Fibroblast of lung (primary cell): ENCODE measurements around the gene JUNB. TPM values are rescaled to one million over a fixed set of nuclear protein-coding genes. Genes with fewer than 3 reads are reported as not detected.

Experiments used
- DNase-seq, 2 donors: peaks; one replicate each; pipeline versions ENCODE4 v3.0.0 to v3.0.0-alpha.2; 2010; ENCODE audit warnings: low read depth in 2 of 2
- H2AFZ ChIP-seq: 2 replicates; pipeline ENCODE4 v1.5.1; 2012; ENCODE audit warnings: low read length, control low read depth, inconsistent platforms
- H3K27ac ChIP-seq: 2 replicates; pipeline ENCODE4 v1.5.1; 2011; ENCODE audit warnings: low read length, control low read depth; ENCODE audit not compliant: insufficient read depth
- H3K27me3 ChIP-seq: 2 replicates; pipeline ENCODE4 v1.5.1; 2011; ENCODE audit warnings: mild to moderate bottlenecking, low read length; ENCODE audit not compliant: control insufficient read depth, insufficient read depth
- H3K36me3 ChIP-seq: 2 replicates; pipeline ENCODE4 v1.5.1; 2011; ENCODE audit warnings: low read length; ENCODE audit not compliant: control insufficient read depth, insufficient read depth
- H3K4me1 ChIP-seq: 2 replicates; pipeline ENCODE4 v1.5.1; 2011; ENCODE audit warnings: low read length; ENCODE audit not compliant: control insufficient read depth, insufficient read depth; ENCODE audit errors: extremely low read depth
- H3K4me2 ChIP-seq: 2 replicates; pipeline ENCODE4 v1.5.1; 2011; ENCODE audit warnings: low read length, control low read depth; ENCODE audit not compliant: insufficient read depth; ENCODE audit errors: extremely low read depth
- H3K4me3 ChIP-seq, 4 experiments: fragments of 200-600 bp in 1 of 4; sonication (generic) in 1 of 4; replicated peaks in 1 of 4; 2 replicates each; pipeline ENCODE4 v1.5.1; 2011 to 2016; ENCODE audit warnings: low read length in 4 of 4, low read depth in 3 of 4, mild to moderate bottlenecking in 3 of 4, control low read depth in 2 of 4, inconsistent platforms in 1 of 4, mixed read lengths in 1 of 4; ENCODE audit not compliant: insufficient read depth in 1 of 4; ENCODE audit errors: control extremely low read depth in 1 of 4
- H3K79me2 ChIP-seq: 2 replicates; pipeline ENCODE4 v1.5.1; 2012; ENCODE audit warnings: mild to moderate bottlenecking, low read length, inconsistent platforms; ENCODE audit not compliant: control insufficient read depth, insufficient read depth
- H3K9ac ChIP-seq: 2 replicates; pipeline ENCODE4 v1.5.1; 2011; ENCODE audit warnings: mild to moderate bottlenecking, low read length, control low read depth; ENCODE audit not compliant: insufficient read depth
- H3K9me3 ChIP-seq: 2 replicates; pipeline ENCODE4 v1.5.1; 2012; ENCODE audit warnings: low read depth, low read length; ENCODE audit not compliant: control insufficient read depth, insufficient read depth
- H4K20me1 ChIP-seq: 2 replicates; pipeline ENCODE4 v1.5.1; 2011; ENCODE audit warnings: low read length; ENCODE audit not compliant: control insufficient read depth, insufficient read depth; ENCODE audit errors: extremely low read depth
- CTCF ChIP-seq, 2 donors: IDR thresholded peaks in 1 of 2; conservative IDR thresholded peaks in 1 of 2; 1 replicate in 1 of 2; 2 replicates in 1 of 2; pipeline ENCODE4 v1.5.1; 2011 to 2012; ENCODE audit warnings: low read length in 2 of 2, control low read depth in 1 of 2, inconsistent platforms in 1 of 2, low read depth in 1 of 2, mild to moderate bottlenecking in 1 of 2
- EZH2 ChIP-seq: IDR thresholded peaks from 2 replicates; pipeline ENCODE4 v1.5.1; 2012; ENCODE audit warnings: low read length, control low read depth, mild to moderate bottlenecking; ENCODE audit errors: missing control alignments
- polyA plus RNA-seq, 2 donors: library from polyadenylated mRNA; depleted of rRNA in 1 of 2; stranded (reverse) in 1 of 2; unstranded in 1 of 2; fragments of >200 nt; gene quantifications; 2 replicates each; pipeline ENCODE4 v1.2.1, GENCODE V29; 2011 to 2012; ENCODE audit warnings: missing spikeins in 1 of 2
- total RNA-seq: library from RNA; depleted of rRNA; stranded (reverse); fragments of >200 nt; gene quantifications from 2 replicates; pipeline ENCODE4 v1.2.1, GENCODE V29; 2014

JUNB gene
- total and polyA plus RNA-seq, 2 donors (not counting 1 experiment from before 2014, with no cell fraction given) = 20.2 to 108 TPM

- H3K27me3 ChIP-seq = no peaks in the 10 kb centered on the region
- no peak overlapping the region for H3K4me2 ChIP-seq
- H3K36me3 ChIP-seq = no peaks in the 10 kb centered on the region
- no peaks in the 10 kb centered on the region for H3K79me2 ChIP-seq
- H3K9me3 ChIP-seq = no peaks in the 10 kb centered on the region
- H3K4me3 ChIP-seq = no peak overlapping the region
- no peaks in the 10 kb centered on the region for H4K20me1 ChIP-seq
- TF ChIP-seq CTCF (conservative IDR thresholded peaks at IDR 0.05 in 1 of 2, IDR thresholded peaks at IDR 0.05 in 1 of 2; ENCODE audit: low read depth in 1 of 2, low read length in 2 of 2) = no peak
- no peak for TF ChIP-seq EZH2
- H3K9ac ChIP-seq = no peak overlapping the region
- no peaks in the 10 kb centered on the region for H3K4me1 ChIP-seq
- no peak overlapping the region for H2AFZ ChIP-seq
- no peak for DNase-seq
- H3K27ac ChIP-seq = no peak overlapping the region
These were observed 30.5 kb downstream of the JUNB start for GRCh38 chr19:12821761-12822160.

- no peaks in the 10 kb centered on the region for H3K36me3 ChIP-seq
- H3K4me1 ChIP-seq = peaks cover 3% of the 10 kb centered on the region
- H3K27me3 ChIP-seq = peaks cover 2% of the 10 kb centered on the region
- H3K4me3 ChIP-seq = no peak overlapping the region
- no peak overlapping the region for H3K9ac ChIP-seq
- H3K79me2 ChIP-seq = no peaks in the 10 kb centered on the region
- H3K4me2 ChIP-seq = peak overlapping the region; percentile 5
- H3K9me3 ChIP-seq = no peaks in the 10 kb centered on the region
- peak in 1 of 2 donors; percentile 23 for TF ChIP-seq CTCF (conservative IDR thresholded peaks at IDR 0.05 in 1 of 2, IDR thresholded peaks at IDR 0.05 in 1 of 2; ENCODE audit: low read depth in 1 of 2, low read length in 2 of 2)
- TF ChIP-seq EZH2 = no peak
- H2AFZ ChIP-seq = no peak overlapping the region
- H4K20me1 ChIP-seq = no peaks in the 10 kb centered on the region
- H3K27ac ChIP-seq = no peak overlapping the region
- no peak for DNase-seq
These were observed 34.2 kb downstream of the JUNB start for GRCh38 chr19:12825254-12826131.

- Histone ChIP-seq H3K4me1 (peaks cover 3% of the 10 kb centered on the region), H3K27ac (no peak overlapping the region), H2AFZ (no peak overlapping the region), H3K9me3 (no peaks in the 10 kb centered on the region), H3K9ac (no peak overlapping the region), H3K79me2 (no peaks in the 10 kb centered on the region), H3K36me3 (no peaks in the 10 kb centered on the region), H3K27me3 (peaks cover 10% of the 10 kb centered on the region), H3K4me2 (peak overlapping the region; percentile 5), H3K4me3 (no peak overlapping the region), H4K20me1 (no peaks in the 10 kb centered on the region)
- TF ChIP-seq CTCF (conservative IDR thresholded peaks at IDR 0.05 in 1 of 2, IDR thresholded peaks at IDR 0.05 in 1 of 2; ENCODE audit: low read depth in 1 of 2, low read length in 2 of 2) (no peak), EZH2 (no peak)
- DNase-seq = peak in 1 of 2 donors; percentile 21
These were observed 37.2 kb downstream of the JUNB start for GRCh38 chr19:12828494-12828893.
